22Rv1 (cell line): Measurements from ENCODE around the gene PLD1.

Experiments used
- CTCF ChIP-seq: fragments of 450-650 bp; IDR thresholded peaks from 2 replicates; pipeline ENCODE4 v1.5.1; 2017; ENCODE audit warnings: mild to moderate bottlenecking
- ZFX ChIP-seq: fragments of 450-650 bp; IDR thresholded peaks from 2 replicates; pipeline ENCODE4 v1.6.1; 2017; ENCODE audit warnings: antibody characterized with exemption, borderline replicate concordance

GRCh38 chr3:171827385-171827784 lies 17.1 kb upstream of the PLD1 start:
- TF ChIP-seq CTCF = no peak
- no peak for TF ChIP-seq ZFX
